ENCODE data around the gene TBC1D21. TPM values are rescaled to one million over a fixed set of nuclear protein-coding genes. Genes with fewer than 3 reads are reported as not detected.

TBC1D21 gene
- total RNA-seq, 1 experiment from 2014 or later = not detected

DNA sequence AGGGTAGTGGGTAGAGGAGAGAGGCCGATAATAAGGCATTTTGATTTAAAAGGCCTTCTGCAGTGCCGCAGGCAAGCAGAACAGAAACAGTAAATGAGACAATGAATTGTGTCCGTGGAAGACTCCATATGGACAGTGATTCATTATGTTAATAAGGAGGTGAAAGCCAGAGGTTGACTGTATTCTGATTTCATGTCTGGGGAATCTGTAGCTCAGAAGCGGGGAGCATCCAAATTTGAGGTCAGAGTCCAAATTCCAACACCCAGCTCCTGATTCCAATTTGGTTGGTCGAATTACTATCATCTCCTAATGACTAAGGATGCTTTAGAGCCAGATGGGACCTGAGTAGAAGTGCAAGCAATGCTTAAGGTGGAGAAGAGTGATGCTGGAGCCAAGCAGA, 1.0 kb upstream of the TBC1D21 start:
- no peak overlapping the region for H3K4me3 ChIP-seq (ENCODE audit: low read depth, low read length, poor library complexity, severe bottlenecking)
- no peaks in the 10 kb centered on the region for H3K9me3 ChIP-seq (ENCODE audit: low read depth, low read length, poor library complexity, severe bottlenecking)
- no peak for DNase-seq (ENCODE audit: low spot score)
- no peaks in the 10 kb centered on the region for H3K36me3 ChIP-seq (ENCODE audit: insufficient read depth, low read length, poor library complexity, severe bottlenecking)
- H3K4me1 ChIP-seq (ENCODE audit: insufficient read depth, low read length, poor library complexity, severe bottlenecking) = no peaks in the 10 kb centered on the region
- CTCF ChIA-PET = interaction anchor here (0.7 kb wide), 1 partner anchor 35 kb away, joined by 3 read pairs; no protein-coding TSS in a partner anchor
- BruUV-seq (replicated peaks) = no TSS peak
- H3K27me3 ChIP-seq (replicated peaks; ENCODE audit: insufficient read depth, low read depth, low read length, poor library complexity) = peaks cover 58% of the 10 kb centered on the region
- POLR2A ChIA-PET (ENCODE audit: low non-redundant PET) = interaction anchor here (0.6 kb wide), 1 partner anchor 468 kb away, joined by 4 read pairs; no protein-coding TSS in a partner anchor
- intact Hi-C loops (cut with micrococcal nuclease; ENCODE audit: unreplicated experiment) = no loop called here
- TF ChIP-seq EZH2 (IDR thresholded peaks at IDR 0.05; ENCODE audit: borderline replicate concordance, low read depth, low read length, poor library complexity, severe bottlenecking) = no peak
- TF ChIP-seq, protein P1, sequence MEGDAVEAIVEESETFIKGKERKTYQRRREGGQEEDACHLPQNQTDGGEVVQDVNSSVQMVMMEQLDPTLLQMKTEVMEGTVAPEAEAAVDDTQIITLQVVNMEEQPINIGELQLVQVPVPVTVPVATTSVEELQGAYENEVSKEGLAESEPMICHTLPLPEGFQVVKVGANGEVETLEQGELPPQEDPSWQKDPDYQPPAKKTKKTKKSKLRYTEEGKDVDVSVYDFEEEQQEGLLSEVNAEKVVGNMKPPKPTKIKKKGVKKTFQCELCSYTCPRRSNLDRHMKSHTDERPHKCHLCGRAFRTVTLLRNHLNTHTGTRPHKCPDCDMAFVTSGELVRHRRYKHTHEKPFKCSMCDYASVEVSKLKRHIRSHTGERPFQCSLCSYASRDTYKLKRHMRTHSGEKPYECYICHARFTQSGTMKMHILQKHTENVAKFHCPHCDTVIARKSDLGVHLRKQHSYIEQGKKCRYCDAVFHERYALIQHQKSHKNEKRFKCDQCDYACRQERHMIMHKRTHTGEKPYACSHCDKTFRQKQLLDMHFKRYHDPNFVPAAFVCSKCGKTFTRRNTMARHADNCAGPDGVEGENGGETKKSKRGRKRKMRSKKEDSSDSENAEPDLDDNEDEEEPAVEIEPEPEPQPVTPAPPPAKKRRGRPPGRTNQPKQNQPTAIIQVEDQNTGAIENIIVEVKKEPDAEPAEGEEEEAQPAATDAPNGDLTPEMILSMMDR (conservative IDR thresholded peaks at IDR 0.05; ENCODE audit: low read depth, low read length) = no peak
- no peak overlapping the region for H3K27ac ChIP-seq (ENCODE audit: low read depth, low read length, poor library complexity, severe bottlenecking)

DNA sequence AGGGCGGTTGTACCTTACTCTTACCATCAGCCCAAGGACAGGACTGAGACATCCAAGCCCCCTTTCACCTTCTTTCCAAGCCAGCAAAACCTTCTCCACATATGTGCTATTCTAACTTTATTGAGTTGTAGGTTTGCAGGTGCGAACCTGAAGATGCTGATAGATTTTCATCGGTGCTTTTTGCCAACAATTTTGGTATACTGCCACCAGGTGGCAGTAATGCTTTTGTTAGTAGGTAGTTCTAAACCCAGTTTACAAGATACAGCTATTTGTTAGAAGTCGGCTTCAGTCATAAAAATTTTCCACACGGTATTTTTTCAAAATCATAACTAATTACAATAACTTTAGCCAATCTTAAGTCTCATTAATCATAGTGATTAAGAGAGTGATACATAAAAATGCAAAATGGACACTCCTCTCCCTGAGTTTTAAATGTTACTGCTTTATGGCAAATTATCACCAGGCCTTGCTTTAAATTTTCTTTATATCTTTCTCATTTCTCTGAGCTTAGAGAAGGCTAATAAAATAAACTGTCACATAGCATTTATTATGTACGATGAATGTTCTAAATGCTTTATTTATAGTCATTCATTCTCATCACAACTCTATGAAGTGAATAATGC, 636 bp downstream of the TBC1D21 start:
- no TSS peak for BruUV-seq (replicated peaks)

DNA sequence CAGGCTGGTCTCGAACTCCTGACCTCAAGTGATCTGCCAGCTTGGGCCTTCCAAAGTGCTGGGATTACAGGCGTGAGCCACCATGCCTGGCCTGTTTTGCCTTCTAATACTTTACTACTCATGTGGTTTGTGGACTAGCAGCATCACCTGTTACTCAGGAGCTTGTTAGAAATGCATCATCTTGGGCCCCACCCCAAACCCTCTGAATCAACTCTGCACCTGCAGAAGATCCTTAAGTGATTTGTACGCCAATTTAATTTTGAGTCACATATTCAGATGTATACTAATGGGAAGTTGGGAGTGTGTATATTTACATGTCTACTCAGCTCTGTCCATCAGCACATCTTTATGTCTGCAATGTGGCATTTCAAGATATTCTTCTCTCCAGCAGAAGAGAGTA, 6.1 kb downstream of the TBC1D21 start:
- TF ChIP-seq, protein P1 (conservative IDR thresholded peaks at IDR 0.05; ENCODE audit: low read depth, low read length) = no peak
- no peak for TF ChIP-seq EZH2 (IDR thresholded peaks at IDR 0.05; ENCODE audit: borderline replicate concordance, low read depth, low read length, poor library complexity, severe bottlenecking)
- no peak for DNase-seq (ENCODE audit: low spot score)
- intact Hi-C loops (cut with micrococcal nuclease; ENCODE audit: unreplicated experiment) = no loop called here
- CTCF ChIA-PET = no interaction called here
- H3K9me3 ChIP-seq (ENCODE audit: low read depth, low read length, poor library complexity, severe bottlenecking) = no peaks in the 10 kb centered on the region
- peaks cover 6% of the 10 kb centered on the region for H3K27me3 ChIP-seq (replicated peaks; ENCODE audit: insufficient read depth, low read depth, low read length, poor library complexity)
- no peaks in the 10 kb centered on the region for H3K36me3 ChIP-seq (ENCODE audit: insufficient read depth, low read length, poor library complexity, severe bottlenecking)
- no TSS peak for BruUV-seq (replicated peaks)
- POLR2A ChIA-PET (ENCODE audit: low non-redundant PET) = no interaction called here
- no peaks in the 10 kb centered on the region for H3K4me1 ChIP-seq (ENCODE audit: insufficient read depth, low read length, poor library complexity, severe bottlenecking)
- no peak overlapping the region for H3K4me3 ChIP-seq (ENCODE audit: low read depth, low read length, poor library complexity, severe bottlenecking)
- no peak overlapping the region for H3K27ac ChIP-seq (ENCODE audit: low read depth, low read length, poor library complexity, severe bottlenecking)

More for the DNA sequence above, 636 bp downstream of the TBC1D21 start:
- H3K4me1 ChIP-seq (ENCODE audit: insufficient read depth, low read length, poor library complexity, severe bottlenecking) = no peaks in the 10 kb centered on the region
- peaks cover 50% of the 10 kb centered on the region for H3K27me3 ChIP-seq (replicated peaks; ENCODE audit: insufficient read depth, low read depth, low read length, poor library complexity)
- DNase-seq (ENCODE audit: low spot score) = peak; percentile 65
- TF ChIP-seq EZH2 (IDR thresholded peaks at IDR 0.05; ENCODE audit: borderline replicate concordance, low read depth, low read length, poor library complexity, severe bottlenecking) = no peak
- TF ChIP-seq, protein P1 (conservative IDR thresholded peaks at IDR 0.05; ENCODE audit: low read depth, low read length) = peak; percentile 76
- H3K4me3 ChIP-seq (ENCODE audit: low read depth, low read length, poor library complexity, severe bottlenecking) = no peak overlapping the region
- ChIA-PET POLR2A (ENCODE audit: low non-redundant PET) (no interaction called here), CTCF (interaction anchor here (0.8 to 1.5 kb wide), 5 partner anchors 20 to 99 kb away, joined by 3 to 5 read pairs (median 3); no protein-coding TSS in a partner anchor)
- H3K36me3 ChIP-seq (ENCODE audit: insufficient read depth, low read length, poor library complexity, severe bottlenecking) = no peaks in the 10 kb centered on the region
- no peaks in the 10 kb centered on the region for H3K9me3 ChIP-seq (ENCODE audit: low read depth, low read length, poor library complexity, severe bottlenecking)
- H3K27ac ChIP-seq (ENCODE audit: low read depth, low read length, poor library complexity, severe bottlenecking) = no peak overlapping the region
- intact Hi-C loops (cut with micrococcal nuclease; ENCODE audit: unreplicated experiment) = loop anchor here (2.0 kb wide), 1 partner anchor 35 kb away; no protein-coding TSS in a partner anchor

Measured in A673 (cell line).